Daoy (cell line): ENCODE results near the gene COL25A1. TPM values are rescaled to one million over a fixed set of nuclear protein-coding genes. Genes with fewer than 3 reads are reported as not detected.

Experiments used
- DNase-seq: peaks from one replicate; pipeline ENCODE4 v3.0.0-alpha.2; 2015; ENCODE audit warnings: low read depth
- total RNA-seq: library from RNA; depleted of rRNA; stranded (reverse); fragments of >200 nt; shearing (Covaris generic); gene quantifications from 2 replicates; pipeline ENCODE4 v1.2.3, GENCODE V29; 2014; rRNA removed

Gene COL25A1
- total RNA-seq, 1 experiment from 2014 or later = 0.74 TPM

DNA sequence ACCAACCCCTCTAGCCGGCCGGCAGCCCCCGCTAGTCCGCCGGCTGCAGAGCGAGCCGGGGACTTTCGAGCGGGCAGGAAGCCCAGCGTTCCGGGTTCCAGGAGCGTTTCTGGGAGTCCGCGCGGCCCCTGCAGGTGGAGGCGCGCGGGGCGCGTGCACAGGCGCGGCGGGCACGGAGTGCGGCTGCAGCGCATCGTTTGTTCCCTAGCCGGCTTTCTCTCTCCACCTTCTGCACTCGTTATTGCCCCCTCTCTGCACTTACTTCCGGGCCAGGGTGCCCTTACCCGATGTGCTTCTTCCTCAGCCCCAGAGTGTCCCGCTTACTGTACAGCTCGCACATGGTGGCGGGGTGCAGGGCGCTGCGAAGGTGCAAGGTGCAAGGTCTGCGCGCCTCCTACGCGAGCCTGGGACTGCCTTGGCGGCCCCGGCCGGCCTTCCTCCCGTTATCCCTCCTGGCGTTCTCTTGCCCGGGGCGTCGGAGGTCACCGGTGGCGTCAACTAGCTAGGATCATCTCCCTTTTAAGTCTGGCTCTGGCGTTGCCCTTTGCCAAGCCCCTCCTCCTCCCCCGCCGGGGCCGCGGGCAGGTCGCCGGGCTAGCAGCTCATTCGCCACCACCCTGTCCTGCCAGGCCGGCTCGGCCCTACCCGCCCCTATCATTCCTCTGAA is 539.8 kb downstream of the COL25A1 start, which contains the start of gene ETNPPL:
Gene ETNPPL (minus strand): TSS at position 495 of the 667 bp plus-strand sequence. CDS start 155 bp downstream, at position 340.
- DNase-seq = peak; percentile 33

Other genes with a start within 250 kb of the COL25A1 start
- 4.9 and 7.0 TPM in 2 replicates for gene SEC24B, start 131.2 kb upstream of the COL25A1 start, total RNA-seq